ENCODE results near the gene EXD3.
"Not testable (repeated sequence)": the region's sequence is repeated elsewhere in the genome, so short reads cannot be mapped to it uniquely, and the experiment has no call there.

EXD3 gene

GRCh38 chr9:137390553-137391410 lies 32.2 kb downstream of the EXD3 start:
- DNase-seq: no peak

GRCh38 chr9:137389428-137389746 lies 33.6 kb downstream of the EXD3 start:
- DNase-seq: no peak

GRCh38 chr9:137388589-137389427 lies 34.2 kb downstream of the EXD3 start:
- no peak for DNase-seq

- no peak for DNase-seq
These were observed 34.9 kb downstream of the EXD3 start for GRCh38 chr9:137387891-137388560.

- no peak for DNase-seq
These were observed 35.7 kb downstream of the EXD3 start for GRCh38 chr9:137387114-137387890.

GRCh38 chr9:137386507-137387113 lies 36.4 kb downstream of the EXD3 start:
- DNase-seq: not testable (repeated sequence)

- DNase-seq: no peak
These were observed 37.8 kb downstream of the EXD3 start for GRCh38 chr9:137385061-137385655.

GRCh38 chr9:137383784-137384756 lies 38.9 kb downstream of the EXD3 start:
- DNase-seq: no peak

GRCh38 chr9:137383081-137383783 lies 39.7 kb downstream of the EXD3 start:
- peak; percentile 5 for DNase-seq

GRCh38 chr9:137382444-137383080 lies 40.4 kb downstream of the EXD3 start:
- no peak for DNase-seq

GRCh38 chr9:137381501-137382443 lies 41.2 kb downstream of the EXD3 start:
- DNase-seq: no peak

GRCh38 chr9:137380606-137381005 lies 42.4 kb downstream of the EXD3 start:
- DNase-seq: no peak

GRCh38 chr9:137380171-137380570 lies 42.8 kb downstream of the EXD3 start:
- DNase-seq: no peak

GRCh38 chr9:137379761-137380161 lies 43.2 kb downstream of the EXD3 start:
- no peak for DNase-seq

GRCh38 chr9:137378688-137379410 lies 44.1 kb downstream of the EXD3 start:
- DNase-seq: not testable (repeated sequence)

- DNase-seq: no peak
These were observed 46.6 kb downstream of the EXD3 start for GRCh38 chr9:137376386-137376785.

GRCh38 chr9:137375321-137376058 lies 47.5 kb downstream of the EXD3 start:
- DNase-seq: no peak

Data from DMS79 treated with DMSO at 0.1 percent for 48 hours (cell line).